ENCODE measurements around the gene LOXL3. TPM values are rescaled to one million over a fixed set of nuclear protein-coding genes. Genes with fewer than 3 reads are reported as not detected.

The LOXL3 gene
- total and polyA plus RNA-seq, 4 donors = 2.9 to 11.1 (median 6.6) TPM

DNA sequence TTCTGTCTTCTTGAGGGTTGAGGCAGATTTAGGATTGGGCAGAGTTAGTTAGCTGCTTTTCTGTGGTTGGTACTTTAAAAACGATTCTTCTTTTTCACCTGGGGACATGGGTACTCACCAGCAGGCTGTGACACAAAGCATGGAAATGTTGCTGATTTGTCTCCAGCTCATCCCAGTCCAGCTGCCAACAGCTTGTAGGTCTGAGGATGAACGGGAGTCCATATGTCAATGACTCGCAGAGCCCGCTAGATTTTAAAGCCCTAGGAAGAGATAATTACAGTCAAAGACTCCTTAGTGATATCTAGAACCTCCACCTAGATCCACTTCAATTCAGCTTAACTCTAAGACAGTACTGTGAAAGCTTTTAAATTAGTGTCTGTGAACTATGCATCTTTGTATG is 21.6 kb upstream of the LOXL3 start:
- no peak overlapping the region for H3K27ac ChIP-seq (ENCODE audit: low read depth in 1 of 2, low read length in 1 of 2)
- no peaks in the 10 kb centered on the region for H3K4me1 ChIP-seq (ENCODE audit: control insufficient read depth in 5 of 5, insufficient read depth in 5 of 5, low read length in 5 of 5)
- DNase-seq (no peak), ATAC-seq (ENCODE audit: insufficient read depth, low FRiP score) (no peak)
- no peak overlapping the region for H3K4me3 ChIP-seq
- no peaks in the 10 kb centered on the region for H3K27me3 ChIP-seq (ENCODE audit: control insufficient read depth in 3 of 3, insufficient read depth in 3 of 3, low read length in 2 of 3)
- H3K9ac ChIP-seq (ENCODE audit: insufficient read depth in 1 of 2, low read length in 2 of 2) = no peak overlapping the region
- TF ChIP-seq, protein P1, sequence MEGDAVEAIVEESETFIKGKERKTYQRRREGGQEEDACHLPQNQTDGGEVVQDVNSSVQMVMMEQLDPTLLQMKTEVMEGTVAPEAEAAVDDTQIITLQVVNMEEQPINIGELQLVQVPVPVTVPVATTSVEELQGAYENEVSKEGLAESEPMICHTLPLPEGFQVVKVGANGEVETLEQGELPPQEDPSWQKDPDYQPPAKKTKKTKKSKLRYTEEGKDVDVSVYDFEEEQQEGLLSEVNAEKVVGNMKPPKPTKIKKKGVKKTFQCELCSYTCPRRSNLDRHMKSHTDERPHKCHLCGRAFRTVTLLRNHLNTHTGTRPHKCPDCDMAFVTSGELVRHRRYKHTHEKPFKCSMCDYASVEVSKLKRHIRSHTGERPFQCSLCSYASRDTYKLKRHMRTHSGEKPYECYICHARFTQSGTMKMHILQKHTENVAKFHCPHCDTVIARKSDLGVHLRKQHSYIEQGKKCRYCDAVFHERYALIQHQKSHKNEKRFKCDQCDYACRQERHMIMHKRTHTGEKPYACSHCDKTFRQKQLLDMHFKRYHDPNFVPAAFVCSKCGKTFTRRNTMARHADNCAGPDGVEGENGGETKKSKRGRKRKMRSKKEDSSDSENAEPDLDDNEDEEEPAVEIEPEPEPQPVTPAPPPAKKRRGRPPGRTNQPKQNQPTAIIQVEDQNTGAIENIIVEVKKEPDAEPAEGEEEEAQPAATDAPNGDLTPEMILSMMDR (IDR thresholded peaks at IDR 0.05; ENCODE audit: control extremely low read depth, extremely low read depth) = no peak
- 88 to 95% methylated on average over 4 of the region's 4 CpGs for WGBS, 2 donors
- no peaks in the 10 kb centered on the region for H3K36me3 ChIP-seq (ENCODE audit: control insufficient read depth in 4 of 4, insufficient read depth in 4 of 4, low read length in 4 of 4)
- H3K9me3 ChIP-seq (ENCODE audit: control insufficient read depth in 4 of 4, insufficient read depth in 3 of 4, low read length in 3 of 4) = no peaks in the 10 kb centered on the region

DNA sequence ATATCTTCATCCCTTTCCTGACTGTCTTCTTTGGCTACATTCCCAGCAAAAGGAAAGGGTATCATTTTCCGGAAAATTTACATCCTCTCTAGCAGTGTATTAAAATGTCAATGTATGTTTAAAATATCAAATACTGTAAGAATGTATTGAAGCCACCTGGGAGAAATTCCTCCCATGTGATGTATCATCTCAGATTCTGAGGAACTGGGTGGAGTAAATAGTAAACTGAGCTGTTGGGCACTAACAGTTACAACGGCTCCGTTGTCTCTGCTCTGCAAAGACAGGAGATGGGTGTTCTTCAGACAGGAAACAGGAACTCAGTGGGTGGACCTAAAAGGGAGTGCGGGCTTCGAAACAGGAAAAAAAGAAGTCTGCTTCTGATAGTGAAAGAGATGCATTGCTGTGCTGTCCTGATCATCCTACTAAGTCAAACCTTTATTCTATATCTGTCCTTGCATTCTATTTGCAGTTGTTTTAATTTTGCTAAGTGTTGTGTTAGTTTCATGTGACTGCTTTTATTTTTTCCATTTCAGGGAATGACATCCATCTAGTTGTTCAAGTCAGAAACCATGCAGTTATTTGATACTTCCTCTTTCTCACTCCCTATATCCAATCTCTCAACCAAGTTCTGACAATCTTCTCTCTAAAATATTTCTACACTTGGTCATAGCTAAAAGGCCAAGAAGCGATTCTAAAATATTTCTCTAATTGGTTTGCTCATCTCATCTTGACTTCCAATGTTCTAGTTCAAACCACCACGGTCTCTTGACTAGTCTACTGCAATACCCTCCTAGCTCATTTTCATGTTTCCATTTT is 20.2 kb upstream of the LOXL3 start:
- WGBS, 2 donors = 25 to 40% methylated on average over 7 of the region's 7 CpGs
- H3K27ac ChIP-seq (ENCODE audit: low read depth in 1 of 2, low read length in 1 of 2) = no peak overlapping the region
- peaks cover 0 to 5% (median 2%) of the 10 kb centered on the region in 3 donors for H3K27me3 ChIP-seq (ENCODE audit: control insufficient read depth in 3 of 3, insufficient read depth in 3 of 3, low read length in 2 of 3)
- DNase-seq = peak in 2 of 3 donors; percentile 8 to 16
- no peaks in the 10 kb centered on the region for H3K4me1 ChIP-seq (ENCODE audit: control insufficient read depth in 5 of 5, insufficient read depth in 5 of 5, low read length in 5 of 5)
- TF ChIP-seq, protein P1 (IDR thresholded peaks at IDR 0.05; ENCODE audit: control extremely low read depth, extremely low read depth) = no peak
- no peaks in the 10 kb centered on the region for H3K36me3 ChIP-seq (ENCODE audit: control insufficient read depth in 4 of 4, insufficient read depth in 4 of 4, low read length in 4 of 4)
- H3K9me3 ChIP-seq (ENCODE audit: control insufficient read depth in 4 of 4, insufficient read depth in 3 of 4, low read length in 3 of 4) = no peaks in the 10 kb centered on the region
- H3K4me3 ChIP-seq = no peak overlapping the region
- ATAC-seq (ENCODE audit: insufficient read depth, low FRiP score) = no peak
- no peak overlapping the region for H3K9ac ChIP-seq (ENCODE audit: insufficient read depth in 1 of 2, low read length in 2 of 2)

DNA sequence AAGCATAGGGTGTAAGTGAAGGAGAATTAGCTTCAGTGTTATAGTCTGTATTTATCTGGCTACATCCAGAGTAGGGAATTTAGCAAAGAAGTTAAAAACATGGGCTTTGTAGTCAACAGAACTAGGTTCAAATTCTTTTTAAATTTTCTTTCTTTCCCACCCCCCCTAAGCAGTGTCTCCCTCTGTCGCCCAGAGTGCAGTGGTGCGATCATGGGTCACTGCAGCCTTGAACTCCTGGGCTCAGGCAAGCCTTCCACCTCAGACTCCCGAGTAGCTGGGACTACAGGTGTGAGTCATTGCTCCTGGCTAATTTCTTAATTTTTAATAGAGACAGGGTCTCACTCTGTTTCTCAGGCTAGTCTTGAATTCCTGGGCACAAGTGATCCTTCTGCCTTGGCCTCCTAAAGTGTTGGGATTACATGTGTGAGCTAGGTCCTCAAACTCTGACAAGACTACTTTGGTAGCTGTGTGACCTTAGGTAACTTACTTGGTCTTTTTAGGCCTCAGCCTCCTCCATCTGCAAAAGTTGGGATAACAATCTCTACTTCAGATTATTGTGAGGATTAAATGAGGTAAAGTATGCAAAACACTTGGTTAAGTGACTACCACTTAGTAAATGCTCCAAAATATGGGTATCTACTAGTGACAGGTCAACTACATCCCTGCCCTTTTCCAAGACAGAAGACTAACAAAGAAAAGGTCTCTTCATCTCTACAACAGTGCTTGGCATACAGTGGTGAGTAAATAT is 18.6 kb upstream of the LOXL3 start:
- H3K4me3 ChIP-seq = no peak overlapping the region
- H3K36me3 ChIP-seq (ENCODE audit: control insufficient read depth in 4 of 4, insufficient read depth in 4 of 4, low read length in 4 of 4) = no peaks in the 10 kb centered on the region
- H3K9me3 ChIP-seq (ENCODE audit: control insufficient read depth in 4 of 4, insufficient read depth in 3 of 4, low read length in 3 of 4) = no peaks in the 10 kb centered on the region
- H3K27ac ChIP-seq (ENCODE audit: low read depth in 1 of 2, low read length in 1 of 2) = no peak overlapping the region
- DNase-seq (no peak), ATAC-seq (ENCODE audit: insufficient read depth, low FRiP score) (no peak)
- peaks cover 0 to 16% (median 2%) of the 10 kb centered on the region in 3 donors for H3K27me3 ChIP-seq (ENCODE audit: control insufficient read depth in 3 of 3, insufficient read depth in 3 of 3, low read length in 2 of 3)
- no peak overlapping the region for H3K9ac ChIP-seq (ENCODE audit: insufficient read depth in 1 of 2, low read length in 2 of 2)
- H3K4me1 ChIP-seq (ENCODE audit: control insufficient read depth in 5 of 5, insufficient read depth in 5 of 5, low read length in 5 of 5) = no peaks in the 10 kb centered on the region
- TF ChIP-seq, protein P1 (IDR thresholded peaks at IDR 0.05; ENCODE audit: control extremely low read depth, extremely low read depth) = no peak
- 85 to 91% methylated on average over 3 of the region's 3 CpGs for WGBS, 2 donors
